GM12878 (cell line): ENCODE measurements around the gene SNCG.

Experiments
- CBFB ChIP-seq: IDR thresholded peaks from 2 replicates; pipeline ENCODE4 v1.6.1; 2016; ENCODE audit warnings: antibody characterized with exemption, low read depth
- FOS ChIP-seq: IDR thresholded peaks from 3 replicates; pipeline ENCODE4 v1.6.1; 2011; ENCODE audit warnings: borderline replicate concordance; ENCODE audit not compliant: insufficient read length; ENCODE audit errors: extremely low read depth
- NFXL1 ChIP-seq: fragments of 450-650 bp; IDR thresholded peaks from 2 replicates; pipeline ENCODE4 v1.6.1; 2017; ENCODE audit warnings: antibody characterized with exemption, mild to moderate bottlenecking, borderline replicate concordance
- TF ChIP-seq, protein P1 (sequence below): IDR thresholded peaks from 2 replicates; pipeline ENCODE4 v1.6.1; 2012; ENCODE audit warnings: mild to moderate bottlenecking, low read depth, low read length
- TF ChIP-seq, protein P2 (sequence below), 3 experiments: IDR thresholded peaks in 2 of 3; conservative IDR thresholded peaks in 1 of 3; 2 replicates each; pipeline ENCODE4 v1.5.1; 2011; ENCODE audit warnings: low read depth in 3 of 3, low read length in 3 of 3, mild to moderate bottlenecking in 3 of 3, control low read depth in 2 of 3, moderate library complexity in 2 of 3, inconsistent platforms in 1 of 3, mixed read lengths in 1 of 3; ENCODE audit not compliant: control insufficient read depth in 2 of 3, insufficient read depth in 1 of 3; ENCODE audit errors: extremely low read depth in 1 of 3

DNA sequence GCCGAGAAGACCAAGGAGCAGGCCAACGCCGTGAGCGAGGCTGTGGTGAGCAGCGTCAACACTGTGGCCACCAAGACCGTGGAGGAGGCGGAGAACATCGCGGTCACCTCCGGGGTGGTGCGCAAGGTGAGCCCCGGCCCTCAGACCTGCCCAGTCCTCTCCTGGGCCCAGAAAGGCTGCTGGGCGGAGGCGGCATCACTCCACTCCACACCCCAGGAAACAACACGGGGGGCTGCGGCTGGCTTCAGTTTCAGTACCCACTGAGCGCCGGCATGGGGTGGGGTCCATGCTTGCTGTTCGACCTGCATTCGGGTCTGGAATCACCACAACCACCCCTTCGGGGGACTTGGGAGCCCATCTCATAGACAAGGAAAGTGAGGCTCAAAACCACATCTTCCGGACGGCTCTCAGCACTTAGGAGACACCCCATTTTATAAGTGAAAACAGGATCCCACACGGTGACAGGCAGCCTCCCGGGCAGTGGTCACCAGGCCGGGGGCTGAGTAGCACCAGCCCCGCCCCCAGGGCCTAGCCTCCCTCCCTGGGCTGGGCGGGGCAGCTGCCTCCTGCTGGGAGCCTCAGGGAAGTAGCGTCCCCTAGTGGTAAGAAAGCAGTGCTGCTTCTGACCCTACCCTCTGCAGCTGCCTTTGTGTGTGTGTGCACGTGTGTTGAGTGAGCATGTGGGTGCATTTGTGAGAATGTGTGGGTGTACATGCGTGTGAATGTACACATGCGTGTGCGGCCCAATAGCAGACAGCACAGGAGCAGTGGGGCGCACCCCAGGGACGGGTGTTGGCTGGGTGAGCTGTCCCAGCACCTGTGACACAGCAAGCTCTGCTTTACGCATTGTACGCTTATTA lies 1.8 kb downstream of the SNCG start:
- TF ChIP-seq, protein P1, sequence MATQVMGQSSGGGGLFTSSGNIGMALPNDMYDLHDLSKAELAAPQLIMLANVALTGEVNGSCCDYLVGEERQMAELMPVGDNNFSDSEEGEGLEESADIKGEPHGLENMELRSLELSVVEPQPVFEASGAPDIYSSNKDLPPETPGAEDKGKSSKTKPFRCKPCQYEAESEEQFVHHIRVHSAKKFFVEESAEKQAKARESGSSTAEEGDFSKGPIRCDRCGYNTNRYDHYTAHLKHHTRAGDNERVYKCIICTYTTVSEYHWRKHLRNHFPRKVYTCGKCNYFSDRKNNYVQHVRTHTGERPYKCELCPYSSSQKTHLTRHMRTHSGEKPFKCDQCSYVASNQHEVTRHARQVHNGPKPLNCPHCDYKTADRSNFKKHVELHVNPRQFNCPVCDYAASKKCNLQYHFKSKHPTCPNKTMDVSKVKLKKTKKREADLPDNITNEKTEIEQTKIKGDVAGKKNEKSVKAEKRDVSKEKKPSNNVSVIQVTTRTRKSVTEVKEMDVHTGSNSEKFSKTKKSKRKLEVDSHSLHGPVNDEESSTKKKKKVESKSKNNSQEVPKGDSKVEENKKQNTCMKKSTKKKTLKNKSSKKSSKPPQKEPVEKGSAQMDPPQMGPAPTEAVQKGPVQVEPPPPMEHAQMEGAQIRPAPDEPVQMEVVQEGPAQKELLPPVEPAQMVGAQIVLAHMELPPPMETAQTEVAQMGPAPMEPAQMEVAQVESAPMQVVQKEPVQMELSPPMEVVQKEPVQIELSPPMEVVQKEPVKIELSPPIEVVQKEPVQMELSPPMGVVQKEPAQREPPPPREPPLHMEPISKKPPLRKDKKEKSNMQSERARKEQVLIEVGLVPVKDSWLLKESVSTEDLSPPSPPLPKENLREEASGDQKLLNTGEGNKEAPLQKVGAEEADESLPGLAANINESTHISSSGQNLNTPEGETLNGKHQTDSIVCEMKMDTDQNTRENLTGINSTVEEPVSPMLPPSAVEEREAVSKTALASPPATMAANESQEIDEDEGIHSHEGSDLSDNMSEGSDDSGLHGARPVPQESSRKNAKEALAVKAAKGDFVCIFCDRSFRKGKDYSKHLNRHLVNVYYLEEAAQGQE, result no peak
- TF ChIP-seq, protein P2, sequence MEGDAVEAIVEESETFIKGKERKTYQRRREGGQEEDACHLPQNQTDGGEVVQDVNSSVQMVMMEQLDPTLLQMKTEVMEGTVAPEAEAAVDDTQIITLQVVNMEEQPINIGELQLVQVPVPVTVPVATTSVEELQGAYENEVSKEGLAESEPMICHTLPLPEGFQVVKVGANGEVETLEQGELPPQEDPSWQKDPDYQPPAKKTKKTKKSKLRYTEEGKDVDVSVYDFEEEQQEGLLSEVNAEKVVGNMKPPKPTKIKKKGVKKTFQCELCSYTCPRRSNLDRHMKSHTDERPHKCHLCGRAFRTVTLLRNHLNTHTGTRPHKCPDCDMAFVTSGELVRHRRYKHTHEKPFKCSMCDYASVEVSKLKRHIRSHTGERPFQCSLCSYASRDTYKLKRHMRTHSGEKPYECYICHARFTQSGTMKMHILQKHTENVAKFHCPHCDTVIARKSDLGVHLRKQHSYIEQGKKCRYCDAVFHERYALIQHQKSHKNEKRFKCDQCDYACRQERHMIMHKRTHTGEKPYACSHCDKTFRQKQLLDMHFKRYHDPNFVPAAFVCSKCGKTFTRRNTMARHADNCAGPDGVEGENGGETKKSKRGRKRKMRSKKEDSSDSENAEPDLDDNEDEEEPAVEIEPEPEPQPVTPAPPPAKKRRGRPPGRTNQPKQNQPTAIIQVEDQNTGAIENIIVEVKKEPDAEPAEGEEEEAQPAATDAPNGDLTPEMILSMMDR (IDR thresholded peaks at IDR 0.05 in 2 of 3, conservative IDR thresholded peaks at IDR 0.05 in 1 of 3; ENCODE audit: control insufficient read depth in 2 of 3, extremely low read depth in 1 of 3, insufficient read depth in 1 of 3, low read depth in 3 of 3, low read length in 3 of 3), result peak; percentile 95 to 99 (median 97)
- TF ChIP-seq NFXL1, result no peak
- no peak for TF ChIP-seq CBFB
- no peak for TF ChIP-seq FOS
